Hepatocyte (in vitro differentiated cells): ENCODE measurements around the gene GRM4.

ENCODE experiments used
- CTCF ChIP-seq: fragments of 200-600 bp; sonication (generic); IDR thresholded peaks from 2 replicates; pipeline ENCODE4 v1.5.1; 2016; ENCODE audit warnings: antibody characterized with exemption, mild to moderate bottlenecking; ENCODE audit not compliant: poor library complexity
- EZH2 ChIP-seq: fragments of 200-600 bp; sonication (generic); IDR thresholded peaks from 2 replicates; pipeline ENCODE4 v1.6.1; 2016; ENCODE audit warnings: antibody characterized with exemption, mild to moderate bottlenecking, borderline replicate concordance

GRCh38 chr6:34169897-34170296, 24.0 kb upstream of the GRM4 start:
- no peak for TF ChIP-seq CTCF
- no peak for TF ChIP-seq EZH2
